Keratinocyte (primary cell): Measurements from ENCODE around the gene NRG2.

Source experiments
- CTCF ChIP-seq, 3 experiments: IDR thresholded peaks in 1 of 3; conservative IDR thresholded peaks in 1 of 3; optimal IDR thresholded peaks in 1 of 3; 2 replicates in 2 of 3; 3 replicates in 1 of 3; pipeline versions ENCODE3 to v1.5.1; 2011; ENCODE audit warnings: low read length in 3 of 3, mild to moderate bottlenecking in 3 of 3, moderate library complexity in 2 of 3, control low read depth in 1 of 3, inconsistent platforms in 1 of 3; ENCODE audit not compliant: insufficient read depth in 2 of 3; ENCODE audit errors: extremely low read depth in 1 of 3
- EZH2 ChIP-seq: IDR thresholded peaks from one replicate; pipeline ENCODE4 v1.6.1; 2012; ENCODE audit warnings: inconsistent platforms, mild to moderate bottlenecking, low read length, moderate library complexity

GRCh38 chr5:139958432-139959148 is 84.5 kb downstream of the NRG2 start:
- TF ChIP-seq EZH2 (no peak), CTCF (optimal IDR thresholded peaks at IDR 0.05 in 1 of 3, IDR thresholded peaks at IDR 0.05 in 1 of 3, conservative IDR thresholded peaks at IDR 0.05 in 1 of 3; ENCODE audit: extremely low read depth in 1 of 3, insufficient read depth in 2 of 3, low read length in 3 of 3) (no peak)
